HUES6 (cell line): ENCODE data around the gene AADACL3.
A peak's percentile ranks its signal among the peaks of the same experiment; 100 is the strongest.
"Not testable (repeated sequence)": the region's sequence is repeated elsewhere in the genome, so short reads cannot be mapped to it uniquely, and the experiment has no call there.

Experiments
- H3K27ac ChIP-seq: 2 replicates; pipeline ENCODE4 v1.7.0; 2013; ENCODE audit warnings: low read depth, mild to moderate bottlenecking, low read length, inconsistent platforms
- H3K27me3 ChIP-seq: 2 replicates; pipeline ENCODE4 v1.6.1; 2013; ENCODE audit warnings: low read length; ENCODE audit not compliant: control insufficient read depth, insufficient read depth
- H3K36me3 ChIP-seq: 2 replicates; pipeline ENCODE4 v1.6.1; 2013; ENCODE audit warnings: low read length; ENCODE audit not compliant: control insufficient read depth, insufficient read depth
- H3K4me1 ChIP-seq: 2 replicates; pipeline ENCODE4 v1.6.1; 2013; ENCODE audit warnings: low read length; ENCODE audit not compliant: control insufficient read depth, insufficient read depth
- H3K4me3 ChIP-seq: 2 replicates; pipeline ENCODE4 v1.5.1; 2013; ENCODE audit warnings: low read depth, low read length
- H3K9ac ChIP-seq: one replicate; pipeline ENCODE4 v1.6.1; 2013; ENCODE audit warnings: mild to moderate bottlenecking, low read length
- H3K9me3 ChIP-seq: 2 replicates; pipeline ENCODE4 v1.6.1; 2013; ENCODE audit warnings: low read depth, low read length; ENCODE audit not compliant: control insufficient read depth, insufficient read depth

AADACL3 gene

GRCh38 chr1:12715896-12716437 lies at the start of gene AADACL3:
AADACL3 (plus strand) TSS chr1:12716110; CDS start chr1:12716177, 67 bp downstream.
- Histone ChIP-seq H3K27ac (peak within 1 kb of the TSS; percentile 88), H3K9ac (peak within 1 kb of the TSS; percentile 77), H3K27me3 (no peaks in the 10 kb centered on the region), H3K4me3 (peak within 1 kb of the TSS; percentile 42; the same call in 1 of the 2 replicates), H3K9me3 (no peaks in the 10 kb centered on the region), H3K36me3 (no peaks in the 10 kb centered on the region), H3K4me1 (peaks cover 72% of the 10 kb centered on the region)

GRCh38 chr1:12666141-12666735 lies 49.7 kb upstream of the AADACL3 start:
- Histone ChIP-seq H3K36me3 (no peaks in the 10 kb centered on the region), H3K9me3 (peaks cover 25% of the 10 kb centered on the region), H3K9ac (no peak overlapping the region)

GRCh38 chr1:12669529-12670068 lies 46.3 kb upstream of the AADACL3 start:
- no peaks in the 10 kb centered on the region for H3K27me3 ChIP-seq
- H3K27ac ChIP-seq = no peak overlapping the region
- H3K4me3 ChIP-seq = no peak overlapping the region
- H3K4me1 ChIP-seq = no peaks in the 10 kb centered on the region
- H3K9me3 ChIP-seq = peaks cover 20% of the 10 kb centered on the region
- H3K36me3 ChIP-seq = no peaks in the 10 kb centered on the region
- H3K9ac ChIP-seq = no peak overlapping the region

More at GRCh38 chr1:12666141-12666735, 49.7 kb upstream of the AADACL3 start:
- Histone ChIP-seq H3K4me3 (no peak overlapping the region), H3K4me1 (no peaks in the 10 kb centered on the region), H3K27me3 (no peaks in the 10 kb centered on the region), H3K27ac (no peak overlapping the region)

GRCh38 chr1:12674358-12674757 lies 41.6 kb upstream of the AADACL3 start:
- Histone ChIP-seq H3K4me1 (no peaks in the 10 kb centered on the region), H3K4me3 (no peak overlapping the region), H3K27me3 (no peaks in the 10 kb centered on the region), H3K27ac (no peak overlapping the region), H3K9ac (no peak overlapping the region), H3K36me3 (no peaks in the 10 kb centered on the region), H3K9me3 (peaks cover 7% of the 10 kb centered on the region; the same call in 1 of the 2 replicates)

- H3K36me3 ChIP-seq, H3K27me3 ChIP-seq, H3K4me3 ChIP-seq, H3K9me3 ChIP-seq, H3K9ac ChIP-seq, H3K4me1 ChIP-seq, H3K27ac ChIP-seq: not testable (repeated sequence)
Observed at GRCh38 chr1:12676122-12676521, 39.8 kb upstream of the AADACL3 start.

GRCh38 chr1:12677565-12677964 lies 38.3 kb upstream of the AADACL3 start:
- Histone ChIP-seq H3K27me3 (no peaks in the 10 kb centered on the region), H3K36me3 (no peaks in the 10 kb centered on the region), H3K4me3 (no peak overlapping the region), H3K4me1 (no peaks in the 10 kb centered on the region), H3K9me3 (peaks cover 9% of the 10 kb centered on the region; the same call in 1 of the 2 replicates), H3K9ac (no peak overlapping the region), H3K27ac (no peak overlapping the region)

- no peak overlapping the region for H3K9ac ChIP-seq
- H3K9me3 ChIP-seq = peaks cover 9% of the 10 kb centered on the region; the same call in 1 of the 2 replicates
- H3K4me3 ChIP-seq = no peak overlapping the region
- H3K36me3 ChIP-seq = no peaks in the 10 kb centered on the region
- no peaks in the 10 kb centered on the region for H3K27me3 ChIP-seq
- H3K4me1 ChIP-seq = no peaks in the 10 kb centered on the region
- no peak overlapping the region for H3K27ac ChIP-seq
Observed at GRCh38 chr1:12678350-12678749, 37.6 kb upstream of the AADACL3 start.

GRCh38 chr1:12678820-12679219 lies 37.1 kb upstream of the AADACL3 start:
- no peaks in the 10 kb centered on the region for H3K27me3 ChIP-seq

GRCh38 chr1:12690156-12690555 lies 25.8 kb upstream of the AADACL3 start:
- Histone ChIP-seq H3K4me3 (no peak overlapping the region), H3K9me3 (no peaks in the 10 kb centered on the region), H3K27ac (no peak overlapping the region), H3K9ac (no peak overlapping the region), H3K27me3 (no peaks in the 10 kb centered on the region), H3K4me1 (no peaks in the 10 kb centered on the region; the same call in 1 of the 2 replicates), H3K36me3 (no peaks in the 10 kb centered on the region)

More at GRCh38 chr1:12678820-12679219, 37.1 kb upstream of the AADACL3 start:
- Histone ChIP-seq H3K36me3 (no peaks in the 10 kb centered on the region), H3K9me3 (peaks cover 9% of the 10 kb centered on the region; the same call in 1 of the 2 replicates), H3K4me1 (no peaks in the 10 kb centered on the region), H3K9ac (no peak overlapping the region), H3K27ac (no peak overlapping the region), H3K4me3 (no peak overlapping the region)

- Histone ChIP-seq H3K9ac (no peak overlapping the region), H3K4me1 (no peaks in the 10 kb centered on the region), H3K36me3 (no peaks in the 10 kb centered on the region), H3K4me3 (no peak overlapping the region), H3K27me3 (no peaks in the 10 kb centered on the region), H3K27ac (no peak overlapping the region), H3K9me3 (peaks cover 5% of the 10 kb centered on the region; the same call in 1 of the 2 replicates)
Observed at GRCh38 chr1:12692967-12693782, 22.7 kb upstream of the AADACL3 start.

- Histone ChIP-seq H3K4me1 (no peaks in the 10 kb centered on the region), H3K27ac (no peak overlapping the region)
Observed at GRCh38 chr1:12696658-12697057, 19.3 kb upstream of the AADACL3 start.

More at GRCh38 chr1:12696658-12697057, 19.3 kb upstream of the AADACL3 start:
- Histone ChIP-seq H3K4me3 (no peak overlapping the region), H3K36me3 (peaks cover 7% of the 10 kb centered on the region; the same call in 1 of the 2 replicates), H3K9me3 (peaks cover 25% of the 10 kb centered on the region; the same call in 1 of the 2 replicates), H3K9ac (no peak overlapping the region), H3K27me3 (no peaks in the 10 kb centered on the region)
